PC-9 (cell line): ENCODE data around the gene SERPINE2. TPM values are rescaled to one million over a fixed set of nuclear protein-coding genes. Genes with fewer than 3 reads are reported as not detected.
"Not testable (repeated sequence)": the region's sequence is repeated elsewhere in the genome, so short reads cannot be mapped to it uniquely, and the experiment has no call there.

Experiments
- BruUV-seq: library from RNA; stranded (reverse); fragments of 400-500 nt; replicated peaks from 2 replicates; lab custom pipeline; 2021; lab: Mats Ljungman, UMichigan
- CTCF ChIA-PET: fragments of 300-600 bp; sonication (Branson Sonifier 250); formaldehyde crosslinking; loops from one replicate; lab custom pipeline; 2022; ENCODE audit warnings: antibody characterized with exemption; lab: Charles Lee
- POLR2A ChIA-PET: fragments of 300-600 bp; sonication (Branson Sonifier 250); formaldehyde crosslinking; loops from one replicate; lab custom pipeline; 2022; ENCODE audit warnings: antibody characterized with exemption; ENCODE audit not compliant: unreplicated experiment; lab: Charles Lee
- DNase-seq, 2 experiments: peaks; one replicate each; pipeline versions ENCODE4 v3.0.0 to v3.0.0-alpha.2; 2015 to 2022; ENCODE audit warnings: mixed read lengths in 1 of 2
- H2AFZ ChIP-seq: fragments of 200-600 bp; sonication (generic); 2 replicates; pipeline ENCODE4 v1.8.1; 2017; ENCODE audit warnings: antibody characterized with exemption
- H3F3A ChIP-seq: fragments of 200-600 bp; sonication (generic); 2 replicates; pipeline ENCODE4 v1.8.1; 2017; ENCODE audit warnings: antibody characterized with exemption, mild to moderate bottlenecking, low read depth; ENCODE audit not compliant: insufficient read depth
- H3K27ac ChIP-seq: fragments of 200-600 bp; sonication (generic); 2 replicates; pipeline ENCODE4 v1.6.1; 2016; ENCODE audit warnings: mixed run types
- H3K27me3 ChIP-seq: fragments of 200-600 bp; sonication (generic); 2 replicates; pipeline ENCODE4 v1.6.1; 2016; ENCODE audit warnings: low read depth, mixed run types; ENCODE audit not compliant: insufficient read depth
- H3K36me3 ChIP-seq: fragments of 200-600 bp; sonication (generic); 2 replicates; pipeline ENCODE4 v1.6.1; 2016; ENCODE audit warnings: low read depth, mixed run types
- H3K4me1 ChIP-seq: fragments of 200-600 bp; sonication (generic); replicated peaks from 2 replicates; pipeline ENCODE4 v1.6.1; 2016; ENCODE audit warnings: mixed run types; ENCODE audit not compliant: insufficient read depth
- H3K4me2 ChIP-seq: fragments of 200-600 bp; sonication (generic); 2 replicates; pipeline ENCODE4 v1.6.1; 2017; ENCODE audit warnings: mixed run types
- H3K4me3 ChIP-seq: fragments of 200-600 bp; sonication (generic); 2 replicates; pipeline ENCODE4 v1.6.1; 2016; ENCODE audit warnings: mixed run types
- H3K79me2 ChIP-seq: fragments of 200-600 bp; sonication (generic); 2 replicates; pipeline ENCODE4 v1.6.1; 2017; ENCODE audit warnings: low read depth, mixed run types
- H3K9me2 ChIP-seq: fragments of 200-600 bp; sonication (generic); 2 replicates; pipeline ENCODE4 v1.8.1; 2017; ENCODE audit warnings: mild to moderate bottlenecking; ENCODE audit not compliant: insufficient read depth
- H3K9me3 ChIP-seq: fragments of 200-600 bp; sonication (generic); 2 replicates; pipeline ENCODE4 v1.8.1; 2016; ENCODE audit warnings: low read depth; ENCODE audit not compliant: insufficient read depth
- H4K20me1 ChIP-seq: fragments of 200-600 bp; sonication (generic); 2 replicates; pipeline ENCODE4 v1.8.1; 2017; ENCODE audit not compliant: insufficient read depth
- CTCF ChIP-seq: fragments of 200-600 bp; sonication (generic); conservative IDR thresholded peaks from 2 replicates; pipeline ENCODE4 v1.6.1; 2017; ENCODE audit warnings: mixed run types, antibody characterized with exemption, mild to moderate bottlenecking, moderate library complexity
- EZH2 ChIP-seq: fragments of 200-600 bp; sonication (generic); IDR thresholded peaks from 2 replicates; pipeline ENCODE4 v1.8.0; 2017; ENCODE audit warnings: antibody characterized with exemption, low read depth
- intact Hi-C: fragments of 100-400 bp; cut with micrococcal nuclease; formaldehyde crosslinking; loops from one replicate; pipeline ENCODE4 v1.10.0; 2022; ENCODE audit not compliant: unreplicated experiment
- total RNA-seq: library from RNA; stranded (reverse); gene quantifications from 2 replicates; pipeline ENCODE4 v1.2.3, GENCODE V29; 2021

The SERPINE2 gene
- total RNA-seq, 1 experiment from 2014 or later = 110 TPM

DNA sequence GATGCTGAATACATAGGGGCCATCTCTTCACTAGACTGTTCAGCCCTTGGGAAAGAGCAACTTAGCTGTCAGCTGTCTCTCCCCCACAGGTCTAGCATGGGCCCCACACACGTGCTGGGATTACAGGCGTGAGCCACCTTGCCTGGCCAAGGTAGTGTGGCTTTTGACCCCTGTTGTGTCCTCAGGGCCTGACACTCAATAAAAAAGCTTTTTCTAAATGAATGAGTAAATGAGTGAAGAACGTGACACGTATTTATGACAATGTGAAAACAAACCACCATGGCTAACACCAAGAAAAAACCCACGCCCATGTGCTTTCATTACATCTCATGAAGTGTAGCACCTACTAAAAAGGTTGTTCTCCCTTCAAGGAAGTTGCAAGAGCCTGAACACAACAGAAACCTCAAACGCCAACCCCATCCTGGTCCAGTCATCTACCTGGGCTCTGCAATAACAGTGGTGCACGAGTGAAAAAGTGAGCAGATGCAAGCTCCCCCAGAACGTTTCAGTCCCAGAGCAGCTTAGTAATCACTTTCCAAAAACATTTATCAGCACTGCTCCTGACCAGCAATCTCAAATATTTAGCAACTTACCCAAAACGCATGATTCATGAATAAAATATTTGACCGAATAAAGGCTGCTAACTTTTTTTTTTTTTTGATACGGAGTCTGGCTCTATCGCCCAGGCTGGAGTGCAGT is 97.4 kb downstream of the SERPINE2 start:
- TF ChIP-seq CTCF (no peak), EZH2 (no peak)
- H3K4me1 ChIP-seq = peaks cover 42% of the 10 kb centered on the region
- no peaks in the 10 kb centered on the region for H3K9me2 ChIP-seq
- H4K20me1 ChIP-seq = no peaks in the 10 kb centered on the region
- peaks cover 8% of the 10 kb centered on the region; the same call in 1 of the 2 replicates for H3K36me3 ChIP-seq
- ChIA-PET POLR2A (interaction anchor here (0.5 to 0.9 kb wide), 4 partner anchors 9 to 144 kb away, joined by 3 to 14 read pairs (median 8); no protein-coding TSS in a partner anchor), CTCF (interaction anchor here (0.7 to 1.5 kb wide), 11 partner anchors 22 to 1271 kb away, joined by 3 to 9 read pairs (median 4); no protein-coding TSS in a partner anchor)
- H3K79me2 ChIP-seq = peaks cover 70% of the 10 kb centered on the region
- 0 out of 2 replicates have a peak overlapping the region, but pooled peaks have one; percentile 3 for H2AFZ ChIP-seq
- peak overlapping the region; percentile 31; the same call in 1 of the 2 replicates for H3K4me3 ChIP-seq
- peaks cover 41% of the 10 kb centered on the region for H3F3A ChIP-seq
- peak overlapping the region; percentile 74 for H3K27ac ChIP-seq
- H3K27me3 ChIP-seq = no peaks in the 10 kb centered on the region
- no TSS peak for BruUV-seq
- H3K9me3 ChIP-seq = no peaks in the 10 kb centered on the region
- peak overlapping the region; percentile 76 for H3K4me2 ChIP-seq
- DNase-seq = peak; percentile 76 to 95
- intact Hi-C loops = loop anchor here (1.0 to 10.0 kb wide), 8 partner anchors 81 to 969 kb away; partner anchors contain the start of gene CUL3

- CTCF ChIA-PET, H4K20me1 ChIP-seq, intact Hi-C loops, H3K4me2 ChIP-seq, H3K9me2 ChIP-seq, H3K36me3 ChIP-seq, H3K4me3 ChIP-seq, H3K27ac ChIP-seq, H3K9me3 ChIP-seq, DNase-seq, H2AFZ ChIP-seq, BruUV-seq, H3K27me3 ChIP-seq, POLR2A ChIA-PET: not testable (repeated sequence)
- Histone ChIP-seq H3F3A (peaks cover 41% of the 10 kb centered on the region), H3K4me1 (peaks cover 34% of the 10 kb centered on the region), H3K79me2 (peaks cover 85% of the 10 kb centered on the region)
Measured at GRCh38 chr2:223939438-223939837, 99.6 kb downstream of the SERPINE2 start.

DNA sequence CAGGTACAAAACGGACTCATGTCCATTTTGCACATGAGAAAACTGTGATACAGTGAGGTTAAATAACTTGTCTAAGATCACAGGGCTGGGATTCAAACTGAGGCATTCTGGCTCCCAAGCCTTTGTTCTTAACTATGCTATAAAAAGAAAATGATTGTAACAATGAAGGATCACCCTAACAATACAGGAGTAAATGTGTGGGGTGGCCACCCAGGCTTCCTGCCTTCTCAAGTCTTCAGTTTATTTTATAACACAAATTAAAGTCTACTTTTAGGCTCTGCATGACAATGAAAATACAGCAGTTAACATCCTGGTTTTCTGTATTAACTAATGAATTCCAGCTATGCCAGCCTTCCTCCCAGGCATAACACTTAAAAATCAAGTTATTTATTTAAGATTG is 101.6 kb downstream of the SERPINE2 start:
- ChIA-PET POLR2A (no interaction called here), CTCF (no interaction called here)
- Histone ChIP-seq H3K36me3 (peaks cover 8% of the 10 kb centered on the region; the same call in 1 of the 2 replicates), H3K9me3 (no peaks in the 10 kb centered on the region), H3K9me2 (no peaks in the 10 kb centered on the region), H3K4me2 (no peak overlapping the region), H4K20me1 (no peaks in the 10 kb centered on the region), H2AFZ (no peak overlapping the region), H3K27me3 (no peaks in the 10 kb centered on the region), H3K27ac (no peak overlapping the region), H3F3A (peaks cover 25% of the 10 kb centered on the region), H3K4me1 (peaks cover 19% of the 10 kb centered on the region), H3K79me2 (peaks cover 83% of the 10 kb centered on the region), H3K4me3 (no peak overlapping the region)
- no TSS peak for BruUV-seq
- DNase-seq = no peak
- TF ChIP-seq CTCF (no peak), EZH2 (no peak)
- intact Hi-C loops = no loop called here
